ENCODE data around the gene MAPK6. TPM values are rescaled to one million over a fixed set of nuclear protein-coding genes. Genes with fewer than 3 reads are reported as not detected.
"Not testable (repeated sequence)": the region's sequence is repeated elsewhere in the genome, so short reads cannot be mapped to it uniquely, and the experiment has no call there.

Gene MAPK6
- total RNA-seq, 1 experiment from 2014 or later, result 70.7 TPM

DNA sequence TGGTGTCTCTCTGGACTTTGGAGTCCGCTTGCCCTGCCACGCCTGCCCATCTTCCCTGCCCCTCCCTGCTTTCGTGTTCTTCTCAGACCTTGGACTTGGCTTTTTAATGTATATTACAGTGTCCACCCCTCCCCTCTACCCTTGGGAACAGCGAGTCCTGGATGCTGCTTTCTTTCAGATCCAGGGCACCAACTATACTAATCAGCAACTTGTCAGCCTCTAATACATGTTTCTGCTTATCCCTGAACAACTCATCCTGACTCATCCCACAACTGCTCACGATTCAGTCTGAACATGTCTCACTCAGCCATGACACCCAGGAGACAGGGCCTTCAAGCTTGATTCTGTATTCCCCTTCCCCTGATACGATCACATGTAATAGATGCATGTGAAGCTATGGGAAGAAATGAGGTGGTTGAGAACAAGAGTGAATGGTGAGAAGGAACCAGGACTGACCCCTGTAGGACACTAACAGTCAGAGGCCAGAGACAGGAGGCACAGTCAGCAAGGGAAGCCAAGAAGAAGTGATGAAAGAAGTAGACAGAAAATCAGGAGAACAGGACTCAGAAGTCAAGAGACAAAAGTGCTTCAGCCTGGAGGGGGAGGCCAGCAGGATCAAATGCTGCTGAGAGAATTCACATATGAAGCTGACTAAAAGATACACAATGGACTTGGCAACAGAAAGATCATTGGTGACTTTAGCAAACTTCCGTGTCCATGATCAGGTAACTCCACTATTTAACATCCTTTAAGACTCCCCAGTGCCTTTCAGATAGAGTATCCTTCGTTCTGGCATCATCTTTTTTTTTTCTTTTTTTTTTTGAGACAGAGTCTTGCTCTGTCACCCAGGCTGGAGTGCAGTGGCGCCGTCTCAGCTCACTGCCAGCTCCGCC is 58.1 kb downstream of the MAPK6 start:
- in situ Hi-C loops (cut with HindIII; ENCODE audit: low sequenced_read_pairs), result no loop called here
- no peak for DNase-seq (ENCODE audit: low spot score)

DNA sequence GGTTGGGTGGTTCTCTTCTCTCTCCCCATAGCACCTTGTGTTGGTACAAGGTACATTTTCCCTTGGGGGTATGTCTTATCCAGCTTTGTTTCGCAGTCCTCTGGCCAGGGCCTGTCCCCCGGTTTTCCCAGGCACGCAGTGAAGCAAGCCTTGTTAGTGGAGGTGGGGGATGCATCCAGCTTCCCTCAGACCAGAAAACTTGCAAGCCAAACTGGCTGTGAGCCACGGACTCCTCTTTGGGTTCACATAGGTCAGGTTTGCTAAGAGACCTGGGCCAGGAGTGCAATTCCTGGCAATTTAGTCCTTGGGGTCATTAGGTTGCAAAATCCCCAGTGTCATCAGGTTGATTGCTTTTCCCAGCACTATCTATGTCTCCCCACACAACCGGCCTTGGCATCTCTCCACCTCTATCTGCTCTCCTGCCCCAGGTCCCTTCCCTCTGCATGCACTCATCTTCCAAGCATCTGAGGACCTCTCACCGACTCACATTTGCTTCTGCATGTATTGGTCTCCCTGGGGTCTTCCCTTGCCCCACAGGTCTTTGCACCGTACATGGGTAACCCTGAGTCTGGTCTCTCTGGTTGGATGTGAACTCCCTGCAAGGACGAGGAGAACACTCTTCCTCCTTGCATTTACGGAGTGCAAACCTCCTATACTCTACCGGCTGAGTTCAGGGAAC is 59.3 kb downstream of the MAPK6 start:
- in situ Hi-C loops (cut with HindIII; ENCODE audit: low sequenced_read_pairs), result no loop called here
- DNase-seq (ENCODE audit: low spot score), result no peak

DNA sequence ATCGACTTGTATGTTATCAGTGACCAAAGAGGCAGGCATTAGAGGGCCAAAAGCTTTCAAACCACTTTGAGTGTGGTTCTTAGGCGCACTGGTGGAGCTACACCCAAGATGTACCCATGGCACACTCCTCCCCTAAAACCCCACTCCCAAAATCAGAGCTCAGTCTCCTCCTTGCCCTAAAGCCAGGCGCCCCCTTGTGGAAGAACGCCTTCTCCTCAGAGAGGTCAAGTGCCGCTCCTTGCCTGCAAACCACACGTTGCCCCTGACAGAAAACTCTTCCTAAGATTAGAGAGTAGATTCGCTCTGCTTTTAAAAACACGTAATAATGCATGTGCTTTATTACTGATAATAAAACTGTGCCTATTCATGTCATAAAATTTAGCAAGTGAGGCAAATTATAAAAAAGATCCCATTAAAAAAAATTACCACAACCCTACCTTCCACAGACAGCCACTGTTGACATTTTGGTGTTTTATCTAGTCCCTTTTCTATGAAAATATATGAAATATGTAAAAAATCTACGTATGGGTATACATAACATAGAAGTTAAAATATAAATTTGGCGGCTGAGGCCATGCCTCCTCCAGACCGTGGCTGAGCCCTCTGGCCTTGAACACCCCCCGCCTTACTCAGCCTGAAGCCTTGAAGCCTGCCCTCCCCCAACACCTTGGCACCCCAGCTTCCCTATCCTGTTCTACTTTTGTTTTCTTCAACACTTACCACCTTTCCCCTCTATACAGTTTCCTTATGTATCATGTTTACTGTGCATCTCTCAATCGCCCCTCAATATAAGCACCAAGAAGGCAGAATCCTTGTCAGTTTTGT is 60.1 kb downstream of the MAPK6 start:
- peak; percentile 54 for DNase-seq (ENCODE audit: low spot score)
- in situ Hi-C loops (cut with HindIII; ENCODE audit: low sequenced_read_pairs), result no loop called here

DNA sequence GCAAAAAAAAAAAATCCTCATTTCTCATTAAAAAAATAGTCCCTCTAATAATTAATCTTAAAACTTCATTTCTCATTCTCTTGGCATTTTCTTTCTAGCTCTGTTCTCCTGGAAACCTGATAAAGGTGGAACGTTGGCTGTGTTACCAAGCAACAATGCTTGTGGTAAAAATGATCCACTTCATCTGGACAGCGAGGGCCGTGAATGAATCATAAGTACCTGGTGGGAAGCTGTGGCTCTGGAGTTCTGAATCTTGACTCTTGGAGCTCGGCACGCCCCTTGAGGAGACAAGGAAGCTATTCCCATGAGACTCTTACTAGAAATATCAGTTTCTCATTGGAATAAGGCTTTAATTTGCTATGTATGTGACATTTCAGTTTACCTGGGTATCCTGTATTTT is 61.0 kb downstream of the MAPK6 start:
- no peak for DNase-seq (ENCODE audit: low spot score)
- in situ Hi-C loops (cut with HindIII; ENCODE audit: low sequenced_read_pairs), result no loop called here

DNA sequence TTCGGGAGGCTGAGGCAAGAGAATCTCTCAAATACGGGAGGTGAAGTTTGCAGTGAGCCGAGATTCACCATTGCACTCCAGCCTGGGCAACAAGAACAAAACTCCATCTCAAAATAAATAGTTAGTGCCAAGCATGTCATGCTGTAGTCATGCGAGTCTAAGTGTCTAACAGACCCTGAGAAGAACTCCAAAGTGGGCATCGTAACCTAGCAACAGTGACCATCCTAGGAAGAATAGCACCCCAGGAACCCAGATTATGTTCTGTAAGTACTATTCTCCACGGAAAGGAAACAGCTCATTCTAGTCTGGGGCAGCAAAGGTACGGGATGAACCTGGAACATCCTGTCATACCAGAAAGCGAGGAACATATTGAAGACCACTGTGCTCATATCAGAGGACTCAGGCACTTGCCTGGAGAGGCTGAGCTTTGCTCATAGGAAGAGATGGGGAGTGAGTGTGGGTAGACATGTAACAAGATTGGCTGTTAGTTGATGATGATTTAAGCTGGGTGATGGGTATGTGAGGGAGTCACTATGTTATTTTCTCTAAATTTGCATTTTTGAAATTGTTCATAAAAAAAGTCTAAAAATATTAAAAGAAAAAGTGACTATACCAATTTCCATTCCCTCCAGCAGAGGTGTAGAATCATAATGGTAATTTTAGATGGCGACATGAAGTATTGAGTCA is 61.8 kb downstream of the MAPK6 start:
- in situ Hi-C loops (cut with HindIII; ENCODE audit: low sequenced_read_pairs), result no loop called here

DNA sequence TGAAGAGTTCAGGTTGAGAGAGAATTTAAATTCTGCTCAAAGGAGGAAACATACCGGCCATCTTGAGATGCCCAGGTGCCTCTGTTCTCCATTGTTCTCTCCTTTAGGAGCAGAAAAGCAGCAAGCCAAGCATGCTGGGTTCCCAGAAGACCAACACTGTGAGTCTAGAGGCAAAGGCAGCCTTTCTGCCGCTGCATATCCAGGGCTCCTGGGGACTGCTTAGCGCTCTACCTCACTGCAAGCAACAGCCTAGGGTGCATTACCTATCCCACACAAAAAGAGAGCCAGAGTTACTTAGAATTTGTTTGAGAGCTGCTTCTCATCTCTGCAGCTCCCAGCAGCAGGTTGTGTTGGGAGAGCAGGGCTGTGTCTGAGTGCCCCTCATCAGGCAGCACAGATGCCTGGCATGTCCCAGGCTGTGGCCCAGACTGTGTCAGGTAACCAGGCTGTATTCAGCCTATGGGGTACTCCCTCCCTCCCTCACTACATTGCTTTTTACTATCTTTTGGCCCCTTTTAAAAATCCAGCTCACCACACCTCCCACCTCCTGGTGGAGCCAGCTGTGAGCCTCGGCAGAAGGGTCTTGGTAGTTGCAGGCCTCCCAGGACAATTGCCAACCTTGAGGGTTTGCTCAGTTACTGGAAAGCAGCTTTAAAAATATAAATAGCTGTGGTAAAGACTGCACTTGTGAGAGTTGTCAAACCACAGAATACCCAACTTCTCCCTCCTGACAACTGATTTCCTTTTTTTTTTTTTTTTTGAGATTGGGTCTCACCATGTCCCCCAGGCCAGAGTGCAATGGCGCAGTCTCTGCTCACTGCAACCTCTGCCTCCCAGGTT is 63.4 kb downstream of the MAPK6 start:
- in situ Hi-C loops (cut with HindIII; ENCODE audit: low sequenced_read_pairs), result no loop called here

More for the DNA sequence above, 61.8 kb downstream of the MAPK6 start:
- DNase-seq (ENCODE audit: low spot score), result no peak

DNA sequence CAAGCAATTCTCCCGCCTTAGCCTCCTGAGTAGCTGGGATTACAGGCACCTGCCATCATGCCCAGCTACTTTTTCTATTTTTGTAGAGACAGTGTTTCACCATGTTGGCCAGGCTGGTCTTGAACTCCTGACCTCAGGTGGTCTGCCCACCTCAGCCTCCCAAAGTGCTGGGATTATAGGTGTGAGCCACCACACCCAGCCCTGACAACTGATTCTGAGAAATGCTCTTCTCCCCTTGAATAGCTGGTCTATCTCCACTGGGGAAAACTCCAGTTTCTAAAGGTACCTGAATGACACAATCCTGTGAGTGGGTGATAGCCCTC is 64.0 kb downstream of the MAPK6 start:
- in situ Hi-C loops (cut with HindIII; ENCODE audit: low sequenced_read_pairs); DNase-seq (ENCODE audit: low spot score): not testable (repeated sequence)

More for the DNA sequence above, 63.4 kb downstream of the MAPK6 start:
- DNase-seq (ENCODE audit: low spot score), result no peak

DNA sequence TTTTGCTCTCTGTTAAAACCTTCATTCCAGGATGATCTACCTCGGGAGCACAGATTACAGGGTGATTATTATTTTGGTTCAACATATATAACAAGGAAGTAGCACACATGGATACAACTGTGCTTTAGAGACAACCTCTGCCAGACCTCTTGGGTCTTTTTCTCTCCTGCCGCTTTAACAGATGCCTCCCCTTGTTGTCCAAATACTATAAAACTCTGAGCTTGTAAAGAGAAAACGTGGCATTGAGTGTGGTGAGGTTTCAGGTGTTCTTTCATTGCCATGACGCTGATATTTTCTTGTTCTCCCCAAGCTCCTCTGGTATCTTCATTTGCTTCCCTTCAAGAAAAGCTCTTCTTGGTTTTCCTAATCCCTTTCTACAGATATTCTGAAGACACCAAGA is 64.6 kb downstream of the MAPK6 start:
- in situ Hi-C loops (cut with HindIII; ENCODE audit: low sequenced_read_pairs), result no loop called here
- DNase-seq (ENCODE audit: low spot score), result no peak

DNA sequence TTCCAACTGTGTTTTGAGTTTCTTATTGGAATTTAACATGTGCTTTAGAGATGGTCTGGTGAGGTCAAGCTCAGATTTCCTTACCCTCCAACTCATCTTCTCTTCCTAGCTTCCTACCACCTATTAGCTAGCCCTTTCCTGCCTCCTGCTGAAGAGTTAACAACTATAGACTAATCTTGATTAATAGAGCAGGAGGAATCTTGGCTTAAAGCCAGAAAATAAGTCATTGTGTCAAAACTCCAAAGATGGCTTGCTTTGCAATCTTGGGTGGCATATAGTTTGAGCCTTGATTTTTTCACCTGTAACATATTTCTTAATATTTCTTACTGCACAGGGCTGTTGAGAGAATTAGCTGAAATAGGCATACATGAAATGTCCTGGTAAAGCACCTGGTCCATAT is 66.3 kb downstream of the MAPK6 start:
- in situ Hi-C loops (cut with HindIII; ENCODE audit: low sequenced_read_pairs), result no loop called here
- no peak for DNase-seq (ENCODE audit: low spot score)

DNA sequence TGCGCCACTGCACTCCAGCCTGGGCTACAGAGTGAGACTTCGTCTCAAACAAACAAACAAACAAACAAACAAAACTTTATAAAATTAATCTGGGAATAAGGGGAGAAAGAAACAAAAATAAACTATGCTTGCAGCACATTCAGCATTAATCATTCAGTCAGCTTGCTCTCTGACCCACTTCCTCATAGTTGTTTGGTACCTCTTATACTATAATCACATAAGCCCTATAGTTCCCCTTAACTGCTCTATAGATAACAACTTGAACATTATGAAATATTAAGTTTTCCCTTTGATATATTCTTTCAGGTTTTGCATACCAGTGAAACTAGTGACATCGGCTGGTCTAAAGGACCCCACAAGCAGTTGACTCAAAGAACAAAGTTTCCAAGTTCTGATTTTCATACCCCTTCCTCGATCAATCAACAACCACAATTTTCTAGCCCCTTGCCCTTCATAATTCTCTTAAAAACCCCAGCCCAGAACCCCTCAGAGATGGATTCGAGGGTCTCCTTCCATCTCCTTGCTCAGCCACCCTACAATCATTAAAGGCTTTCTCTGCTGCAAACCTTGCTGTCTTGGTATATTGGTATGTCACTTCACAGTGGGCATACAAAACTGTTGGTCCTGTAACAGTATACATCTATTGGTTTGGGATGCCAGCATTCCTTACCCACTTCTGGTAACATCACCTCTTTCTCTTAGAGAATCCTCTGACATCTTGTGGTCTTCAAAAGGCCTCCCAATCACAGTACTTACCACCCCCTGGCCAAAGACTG is 67.2 kb downstream of the MAPK6 start:
- in situ Hi-C loops (cut with HindIII; ENCODE audit: low sequenced_read_pairs), result no loop called here
- no peak for DNase-seq (ENCODE audit: low spot score)

DNA sequence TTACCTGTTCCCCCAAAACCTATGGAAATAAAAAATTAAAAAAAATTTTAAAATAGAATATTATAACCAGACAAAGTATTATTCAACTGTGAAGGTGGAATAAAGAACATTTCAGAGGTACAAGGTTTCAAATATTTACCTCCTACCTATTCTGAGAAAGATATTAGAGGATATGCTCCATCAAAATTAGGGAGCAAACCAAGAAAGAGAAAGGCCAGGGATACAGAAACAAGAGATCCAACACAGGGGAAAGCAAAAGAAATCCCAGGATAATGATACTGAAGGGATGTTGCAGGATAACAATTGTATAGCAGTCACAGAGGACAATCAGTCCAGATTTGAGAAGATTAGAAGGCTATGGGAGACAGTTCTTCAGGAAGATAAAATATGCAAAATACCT is 71.2 kb downstream of the MAPK6 start:
- no peak for DNase-seq (ENCODE audit: low spot score)
- in situ Hi-C loops (cut with HindIII; ENCODE audit: low sequenced_read_pairs), result no loop called here

DNA sequence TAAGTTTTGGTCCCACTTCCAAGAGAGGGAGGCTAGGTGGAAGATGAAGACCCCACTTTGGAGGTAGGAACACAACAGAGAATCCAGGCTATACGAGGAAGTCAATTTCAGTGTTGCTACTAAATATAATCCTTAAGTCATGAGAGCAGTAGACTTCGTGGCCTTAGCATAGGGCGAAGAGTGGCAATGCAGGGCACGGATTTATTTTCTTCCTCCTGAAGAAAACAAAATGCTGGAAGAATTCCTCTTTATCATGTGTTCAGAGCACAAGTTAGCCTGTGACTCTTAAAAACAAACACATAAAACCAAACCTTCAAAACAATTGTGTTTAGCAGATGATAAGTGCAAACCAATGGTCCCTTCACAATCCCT is 74.1 kb downstream of the MAPK6 start:
- DNase-seq (ENCODE audit: low spot score), result no peak
- in situ Hi-C loops (cut with HindIII; ENCODE audit: low sequenced_read_pairs), result no loop called here

DNA sequence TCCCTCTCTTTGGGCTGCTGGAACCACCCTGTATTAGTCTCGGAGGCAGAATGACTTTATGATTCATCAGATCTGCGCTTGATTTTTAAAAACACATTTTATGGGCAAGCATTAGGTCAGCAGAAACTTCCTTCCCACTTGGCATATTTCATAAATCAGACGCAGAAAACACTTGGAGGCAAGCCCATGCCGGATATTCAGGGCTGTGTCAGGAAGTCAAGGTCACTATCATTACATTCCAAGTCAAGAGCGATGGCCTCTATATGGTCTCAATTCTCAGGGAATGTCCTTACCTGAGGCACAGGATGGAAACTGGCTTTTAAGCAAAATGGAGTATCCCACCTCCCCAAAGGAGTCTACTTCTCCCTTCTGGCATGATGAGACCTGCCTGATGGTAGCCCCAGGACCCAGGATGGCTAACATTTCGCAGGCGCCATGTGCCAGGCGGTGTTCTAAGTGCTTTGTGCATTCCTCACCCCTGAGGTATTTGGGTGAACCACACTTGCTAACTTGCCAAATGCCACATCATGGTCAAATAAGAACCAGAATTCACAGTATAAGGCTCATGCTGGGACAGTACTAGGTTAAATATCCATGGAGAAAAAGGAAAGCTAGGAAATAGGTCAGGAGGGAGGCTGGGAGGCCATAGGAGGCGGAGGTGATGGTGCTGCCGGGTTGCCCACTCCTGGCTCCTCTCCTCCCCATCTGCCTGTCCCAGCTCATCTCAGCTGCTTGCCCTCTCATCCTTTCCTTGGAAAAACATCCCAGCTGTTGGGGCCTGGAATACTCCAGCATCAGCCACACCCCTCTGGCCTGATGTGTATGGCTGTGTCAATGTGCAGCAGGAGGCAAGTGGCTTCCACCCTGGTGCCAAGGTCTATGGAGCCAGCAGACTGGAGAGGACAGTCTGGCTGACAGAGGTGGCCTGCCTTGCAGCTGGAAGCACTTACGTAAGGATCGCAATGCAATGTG is 74.8 kb downstream of the MAPK6 start:
- no peak for DNase-seq (ENCODE audit: low spot score)
- in situ Hi-C loops (cut with HindIII; ENCODE audit: low sequenced_read_pairs), result no loop called here

DNA sequence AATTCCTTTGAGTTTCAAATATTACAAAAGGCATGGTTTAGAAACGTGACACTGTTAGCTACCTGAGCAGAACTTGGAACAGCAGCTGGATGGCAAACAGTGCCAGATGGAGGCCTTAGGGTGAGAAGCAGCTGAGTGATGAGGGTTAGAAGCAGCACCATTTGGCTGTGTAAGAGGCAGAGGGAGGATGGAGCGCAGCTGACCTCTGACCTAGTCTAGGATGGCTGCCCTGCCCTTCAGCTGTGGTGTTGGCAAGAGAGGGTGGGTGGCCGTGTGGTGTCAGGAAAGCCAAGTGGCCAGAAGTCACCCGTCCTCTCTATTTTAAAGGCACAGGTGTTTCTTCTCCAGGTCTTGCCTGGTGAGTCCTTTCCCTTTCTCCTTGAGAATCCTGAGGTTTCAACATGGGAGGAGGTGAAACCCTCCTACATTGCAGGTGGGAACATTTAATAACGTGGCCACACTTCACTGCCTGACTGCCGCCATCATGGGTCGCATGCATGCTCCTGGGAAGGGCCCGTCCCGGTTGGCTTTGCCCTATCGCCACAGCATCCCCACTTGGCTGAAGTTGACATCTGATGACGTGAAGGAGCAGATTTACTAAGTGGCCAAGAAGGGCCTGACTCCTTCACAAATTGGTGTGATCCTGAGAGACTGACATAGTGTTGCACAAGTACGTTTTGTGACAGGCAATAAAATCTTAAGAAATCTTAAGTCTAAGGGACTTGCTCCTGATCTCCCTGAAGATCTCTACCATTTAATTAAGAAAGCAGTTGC is 76.0 kb downstream of the MAPK6 start:
- in situ Hi-C loops (cut with HindIII; ENCODE audit: low sequenced_read_pairs), result no loop called here
- no peak for DNase-seq (ENCODE audit: low spot score)

DNA sequence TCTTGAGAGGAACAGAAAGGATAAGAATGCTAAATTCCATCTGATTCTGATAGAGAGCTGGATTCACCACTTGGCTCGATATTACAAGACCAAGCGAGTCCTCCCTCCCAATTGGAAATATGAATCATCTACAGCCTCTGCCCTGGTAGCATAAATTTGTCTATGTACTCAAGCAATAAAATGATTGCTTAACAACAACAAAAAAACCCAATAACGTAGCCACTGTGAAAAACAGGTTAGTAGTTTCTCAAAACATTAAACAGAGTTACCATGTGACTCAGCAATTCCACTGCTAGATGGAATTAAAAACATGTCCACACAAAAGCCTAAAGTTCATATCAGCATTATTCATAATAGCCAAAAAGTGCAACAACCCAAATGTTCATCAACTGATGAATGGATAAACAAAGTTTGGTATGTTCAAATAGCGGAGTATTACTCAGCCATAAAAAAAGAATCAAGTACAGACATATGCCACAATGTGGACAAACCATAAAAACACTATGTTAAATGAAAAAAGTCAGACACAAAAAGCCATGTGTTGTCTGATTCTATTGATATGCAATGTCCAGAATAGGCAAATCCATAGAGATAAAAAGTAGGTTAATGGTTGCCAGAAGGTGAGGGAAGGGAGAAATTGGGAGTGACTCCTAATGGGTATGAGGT is 76.7 kb downstream of the MAPK6 start:
- in situ Hi-C loops (cut with HindIII; ENCODE audit: low sequenced_read_pairs), result no loop called here
- no peak for DNase-seq (ENCODE audit: low spot score)

DNA sequence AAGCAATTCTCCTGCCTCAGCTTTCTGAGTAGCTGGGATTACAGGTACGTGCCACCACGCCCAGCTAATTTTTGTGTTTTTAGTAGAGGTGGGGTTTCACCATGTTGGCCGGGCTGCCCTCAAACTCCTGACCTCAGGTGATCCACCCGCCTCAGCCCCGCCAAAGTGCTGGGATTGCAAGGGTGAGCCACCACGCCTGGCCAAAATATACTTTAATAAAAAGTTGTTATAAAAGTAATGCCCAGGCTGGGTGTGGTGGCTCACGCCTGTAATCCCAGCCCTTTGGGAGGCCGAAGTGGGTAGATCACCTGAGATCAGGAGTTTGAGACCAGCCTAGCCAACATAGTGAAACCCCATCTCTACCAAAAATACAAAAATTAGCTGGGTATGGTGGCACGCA is 77.5 kb downstream of the MAPK6 start:
- DNase-seq (ENCODE audit: low spot score); in situ Hi-C loops (cut with HindIII; ENCODE audit: low sequenced_read_pairs): not testable (repeated sequence)

Data from G401 (cell line).